Measurements from ENCODE around the gene VWA8.
"Not testable (repeated sequence)": the region's sequence is repeated elsewhere in the genome, so short reads cannot be mapped to it uniquely, and the experiment has no call there.

VWA8 gene

DNA sequence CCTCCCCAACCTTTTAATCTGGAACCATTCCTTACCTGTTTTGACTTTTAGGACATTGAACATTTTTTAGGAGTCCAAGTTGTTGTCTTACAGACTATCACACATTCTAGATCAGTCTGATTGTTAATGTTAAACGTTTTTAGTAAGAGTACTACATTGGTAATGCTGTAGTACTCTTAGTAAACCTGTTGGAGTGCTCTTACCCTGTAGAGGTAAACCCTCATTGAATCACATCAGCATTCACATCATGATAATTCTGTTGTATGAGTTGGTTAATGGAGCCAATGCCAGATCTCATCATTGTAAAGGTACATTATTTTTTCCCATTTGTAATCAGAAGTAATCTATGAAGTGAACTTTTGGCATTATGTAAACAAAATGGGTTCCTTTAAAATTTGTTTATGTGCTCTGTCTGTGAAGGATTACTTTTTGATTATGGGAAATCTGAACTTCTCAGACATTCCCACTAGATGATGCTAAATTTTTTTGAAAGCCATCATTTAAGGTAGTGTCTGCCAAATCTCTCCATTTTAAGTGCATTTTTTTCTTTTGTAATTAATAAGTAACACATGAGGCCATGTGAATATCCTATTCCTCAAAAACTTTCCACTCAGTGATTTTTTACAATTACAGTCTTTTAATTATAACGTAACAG is 55.2 kb downstream of the VWA8 start:
- Histone ChIP-seq H3K27ac (ENCODE audit: poor library complexity, severe bottlenecking) (no peak overlapping the region), H3K27me3 (ENCODE audit: insufficient read depth, poor library complexity, severe bottlenecking) (no peaks in the 10 kb centered on the region), H3K4me1 (ENCODE audit: insufficient read depth, poor library complexity, severe bottlenecking) (peaks cover 9% of the 10 kb centered on the region), H3K36me3 (ENCODE audit: low read depth) (peaks cover 25% of the 10 kb centered on the region), H3K4me3 (ENCODE audit: severe bottlenecking) (no peak overlapping the region), H3K9me3 (ENCODE audit: severe bottlenecking) (no peaks in the 10 kb centered on the region)
- peak; percentile 94 for ATAC-seq (ENCODE audit: low read depth)
- no peak for DNase-seq (ENCODE audit: low spot score)
- peak; percentile 86 for TF ChIP-seq CTCF (IDR thresholded peaks at IDR 0.05; ENCODE audit: poor library complexity, severe bottlenecking)

DNA sequence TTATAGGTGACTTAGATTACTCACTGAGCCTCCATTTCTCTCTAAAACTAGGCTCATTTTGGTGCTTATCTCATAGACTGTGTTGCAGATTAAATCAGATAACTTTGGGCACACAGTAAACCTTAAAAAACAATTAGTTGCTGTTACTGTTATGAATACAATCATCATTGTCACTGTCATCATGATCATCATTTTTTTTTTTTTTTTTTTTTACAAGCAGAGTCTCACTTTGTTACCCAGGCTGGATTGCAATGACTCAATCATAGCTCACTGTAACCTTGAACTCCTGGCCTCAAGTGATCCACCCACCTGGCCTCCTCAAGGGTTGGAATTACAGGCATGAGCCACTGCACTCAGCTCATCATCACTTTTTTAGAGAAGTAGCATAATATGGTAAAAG is 60.0 kb downstream of the VWA8 start:
- Histone ChIP-seq H3K27ac (ENCODE audit: poor library complexity, severe bottlenecking) (no peak overlapping the region), H3K27me3 (ENCODE audit: insufficient read depth, poor library complexity, severe bottlenecking) (no peaks in the 10 kb centered on the region), H3K4me3 (ENCODE audit: severe bottlenecking) (no peak overlapping the region), H3K4me1 (ENCODE audit: insufficient read depth, poor library complexity, severe bottlenecking) (no peaks in the 10 kb centered on the region), H3K36me3 (ENCODE audit: low read depth) (no peaks in the 10 kb centered on the region), H3K9me3 (ENCODE audit: severe bottlenecking) (no peaks in the 10 kb centered on the region)
- no peak for ATAC-seq (ENCODE audit: low read depth)
- TF ChIP-seq CTCF (IDR thresholded peaks at IDR 0.05; ENCODE audit: poor library complexity, severe bottlenecking) = no peak
- no peak for DNase-seq (ENCODE audit: low spot score)

GRCh38 chr13:41898411-41898810 is 62.5 kb downstream of the VWA8 start:
- H3K27ac ChIP-seq (ENCODE audit: poor library complexity, severe bottlenecking); DNase-seq (ENCODE audit: low spot score); H3K4me3 ChIP-seq (ENCODE audit: severe bottlenecking); H3K27me3 ChIP-seq (ENCODE audit: insufficient read depth, poor library complexity, severe bottlenecking); H3K4me1 ChIP-seq (ENCODE audit: insufficient read depth, poor library complexity, severe bottlenecking); ATAC-seq (ENCODE audit: low read depth); H3K36me3 ChIP-seq (ENCODE audit: low read depth); H3K9me3 ChIP-seq (ENCODE audit: severe bottlenecking): not testable (repeated sequence)

DNA sequence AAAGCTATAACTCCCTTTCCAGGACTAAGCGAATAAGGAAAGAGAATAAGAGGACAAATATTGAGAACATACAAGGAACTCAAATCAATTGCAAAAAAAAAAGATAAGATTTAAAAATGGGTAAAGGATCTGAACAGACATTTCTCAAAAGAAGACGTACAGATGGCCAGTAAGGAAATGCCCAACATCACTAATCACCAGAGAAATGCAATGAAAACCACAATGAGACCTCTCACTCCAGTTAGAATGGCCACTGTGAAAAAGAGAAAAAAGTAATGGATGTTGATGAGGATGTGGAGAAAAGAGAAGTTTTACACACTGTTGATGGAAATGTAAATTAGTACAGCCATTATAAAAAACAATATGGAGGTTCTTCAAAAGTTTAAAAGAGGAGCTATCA is 63.8 kb downstream of the VWA8 start:
- DNase-seq (ENCODE audit: low spot score) = no peak
- no peak overlapping the region for H3K27ac ChIP-seq (ENCODE audit: poor library complexity, severe bottlenecking)

GRCh38 chr13:41895478-41895877 is 65.4 kb downstream of the VWA8 start:
- no peak for DNase-seq (ENCODE audit: low spot score)
- Histone ChIP-seq H3K27me3 (ENCODE audit: insufficient read depth, poor library complexity, severe bottlenecking) (no peaks in the 10 kb centered on the region), H3K36me3 (ENCODE audit: low read depth) (no peaks in the 10 kb centered on the region), H3K4me3 (ENCODE audit: severe bottlenecking) (no peak overlapping the region), H3K9me3 (ENCODE audit: severe bottlenecking) (no peaks in the 10 kb centered on the region), H3K27ac (ENCODE audit: poor library complexity, severe bottlenecking) (no peak overlapping the region), H3K4me1 (ENCODE audit: insufficient read depth, poor library complexity, severe bottlenecking) (no peaks in the 10 kb centered on the region)
- no peak for ATAC-seq (ENCODE audit: low read depth)
- no peak for TF ChIP-seq CTCF (IDR thresholded peaks at IDR 0.05; ENCODE audit: poor library complexity, severe bottlenecking)

More for the DNA sequence above, 63.8 kb downstream of the VWA8 start:
- no peaks in the 10 kb centered on the region for H3K36me3 ChIP-seq (ENCODE audit: low read depth)
- no peaks in the 10 kb centered on the region for H3K9me3 ChIP-seq (ENCODE audit: severe bottlenecking)
- no peak for ATAC-seq (ENCODE audit: low read depth)
- no peaks in the 10 kb centered on the region for H3K27me3 ChIP-seq (ENCODE audit: insufficient read depth, poor library complexity, severe bottlenecking)
- H3K4me3 ChIP-seq (ENCODE audit: severe bottlenecking) = no peak overlapping the region
- no peaks in the 10 kb centered on the region for H3K4me1 ChIP-seq (ENCODE audit: insufficient read depth, poor library complexity, severe bottlenecking)
- no peak for TF ChIP-seq CTCF (IDR thresholded peaks at IDR 0.05; ENCODE audit: poor library complexity, severe bottlenecking)
